ENCODE data around the gene CRACDL.

DNA sequence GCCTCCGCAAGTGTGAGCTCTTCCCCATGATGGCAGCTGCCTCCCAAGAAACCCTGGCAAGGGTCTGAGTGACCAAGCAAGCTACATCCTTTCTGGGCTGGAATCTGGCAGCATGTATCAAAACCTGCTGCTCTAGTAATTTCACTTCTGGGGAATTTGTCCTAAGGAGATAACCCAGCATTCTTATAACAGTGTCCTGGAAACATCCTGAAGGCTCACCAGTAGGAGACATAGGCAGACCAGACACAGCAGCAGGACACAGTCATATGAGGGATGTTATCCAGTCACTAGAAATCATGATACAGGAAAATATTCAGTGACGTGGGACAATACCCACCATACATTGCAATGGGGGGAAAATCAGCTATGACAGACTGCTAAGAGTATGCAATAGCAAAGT is 64.5 kb downstream of the CRACDL start:
- TF ChIP-seq, protein P1, sequence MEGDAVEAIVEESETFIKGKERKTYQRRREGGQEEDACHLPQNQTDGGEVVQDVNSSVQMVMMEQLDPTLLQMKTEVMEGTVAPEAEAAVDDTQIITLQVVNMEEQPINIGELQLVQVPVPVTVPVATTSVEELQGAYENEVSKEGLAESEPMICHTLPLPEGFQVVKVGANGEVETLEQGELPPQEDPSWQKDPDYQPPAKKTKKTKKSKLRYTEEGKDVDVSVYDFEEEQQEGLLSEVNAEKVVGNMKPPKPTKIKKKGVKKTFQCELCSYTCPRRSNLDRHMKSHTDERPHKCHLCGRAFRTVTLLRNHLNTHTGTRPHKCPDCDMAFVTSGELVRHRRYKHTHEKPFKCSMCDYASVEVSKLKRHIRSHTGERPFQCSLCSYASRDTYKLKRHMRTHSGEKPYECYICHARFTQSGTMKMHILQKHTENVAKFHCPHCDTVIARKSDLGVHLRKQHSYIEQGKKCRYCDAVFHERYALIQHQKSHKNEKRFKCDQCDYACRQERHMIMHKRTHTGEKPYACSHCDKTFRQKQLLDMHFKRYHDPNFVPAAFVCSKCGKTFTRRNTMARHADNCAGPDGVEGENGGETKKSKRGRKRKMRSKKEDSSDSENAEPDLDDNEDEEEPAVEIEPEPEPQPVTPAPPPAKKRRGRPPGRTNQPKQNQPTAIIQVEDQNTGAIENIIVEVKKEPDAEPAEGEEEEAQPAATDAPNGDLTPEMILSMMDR (IDR thresholded peaks at IDR 0.05): no peak
- TF ChIP-seq ZFX (IDR thresholded peaks at IDR 0.05; ENCODE audit: borderline replicate concordance): no peak
